Tibial nerve (tissue), 3 donors: Measurements from ENCODE around the gene SCAI.

Experiments used
- POLR2A ChIP-seq, 2 donors: fragments of 450-650 bp; IDR thresholded peaks; one replicate each; pipeline ENCODE4 v1.6.1; 2017; ENCODE audit warnings: antibody characterized with exemption in 2 of 2, mild to moderate bottlenecking in 2 of 2, moderate library complexity in 2 of 2
- TF ChIP-seq, protein P1 (sequence below), 5 experiments: fragments of 200-600 bp in 3 of 5; fragments of 450-650 bp in 2 of 5; sonication (generic) in 3 of 5; IDR thresholded peaks; one replicate each; pipeline ENCODE4 v1.5.1; 2016 to 2019; ENCODE audit warnings: antibody characterized with exemption in 5 of 5, mild to moderate bottlenecking in 3 of 5, moderate library complexity in 2 of 5

- TF ChIP-seq, protein P1, sequence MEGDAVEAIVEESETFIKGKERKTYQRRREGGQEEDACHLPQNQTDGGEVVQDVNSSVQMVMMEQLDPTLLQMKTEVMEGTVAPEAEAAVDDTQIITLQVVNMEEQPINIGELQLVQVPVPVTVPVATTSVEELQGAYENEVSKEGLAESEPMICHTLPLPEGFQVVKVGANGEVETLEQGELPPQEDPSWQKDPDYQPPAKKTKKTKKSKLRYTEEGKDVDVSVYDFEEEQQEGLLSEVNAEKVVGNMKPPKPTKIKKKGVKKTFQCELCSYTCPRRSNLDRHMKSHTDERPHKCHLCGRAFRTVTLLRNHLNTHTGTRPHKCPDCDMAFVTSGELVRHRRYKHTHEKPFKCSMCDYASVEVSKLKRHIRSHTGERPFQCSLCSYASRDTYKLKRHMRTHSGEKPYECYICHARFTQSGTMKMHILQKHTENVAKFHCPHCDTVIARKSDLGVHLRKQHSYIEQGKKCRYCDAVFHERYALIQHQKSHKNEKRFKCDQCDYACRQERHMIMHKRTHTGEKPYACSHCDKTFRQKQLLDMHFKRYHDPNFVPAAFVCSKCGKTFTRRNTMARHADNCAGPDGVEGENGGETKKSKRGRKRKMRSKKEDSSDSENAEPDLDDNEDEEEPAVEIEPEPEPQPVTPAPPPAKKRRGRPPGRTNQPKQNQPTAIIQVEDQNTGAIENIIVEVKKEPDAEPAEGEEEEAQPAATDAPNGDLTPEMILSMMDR (IDR thresholded peaks at IDR 0.05) = no peak
- TF ChIP-seq POLR2A (IDR thresholded peaks at IDR 0.05) = no peak
Observed at GRCh38 chr9:125134976-125135375, 8.4 kb downstream of the SCAI start.
